DOHH2 (cell line): ENCODE data around the gene NEK10.

Experiments
- H3F3A ChIP-seq: fragments of 200-600 bp; sonication (generic), shearing (Covaris generic); 2 replicates; pipeline ENCODE4 v1.6.0; 2016; ENCODE audit warnings: antibody characterized with exemption, mild to moderate bottlenecking; ENCODE audit not compliant: control insufficient read depth, insufficient read depth
- H3K27ac ChIP-seq: fragments of 200-600 bp; sonication (generic); 2 replicates; pipeline ENCODE4 v1.5.1; 2014; ENCODE audit warnings: low read depth, mild to moderate bottlenecking, low read length, moderate library complexity
- H3K27me3 ChIP-seq: fragments of 200-600 bp; sonication (generic); 2 replicates; pipeline ENCODE4 v1.6.1; 2014; ENCODE audit warnings: mild to moderate bottlenecking, low read length, mixed read lengths; ENCODE audit not compliant: control insufficient read depth
- H3K36me3 ChIP-seq: fragments of 200-600 bp; sonication (generic); 2 replicates; pipeline ENCODE4 v1.6.1; 2014; ENCODE audit warnings: mild to moderate bottlenecking, low read length, moderate library complexity, mixed read lengths; ENCODE audit not compliant: control insufficient read depth
- H3K4me1 ChIP-seq: fragments of 200-600 bp; sonication (generic); 2 replicates; pipeline ENCODE4 v1.6.1; 2014; ENCODE audit warnings: mild to moderate bottlenecking, low read length, mixed read lengths; ENCODE audit not compliant: control insufficient read depth
- H3K4me2 ChIP-seq: fragments of 200-600 bp; sonication (generic); 2 replicates; pipeline ENCODE4 v1.6.0; 2014; ENCODE audit warnings: mild to moderate bottlenecking, low read length, moderate library complexity
- H3K4me3 ChIP-seq: fragments of 200-600 bp; sonication (generic); 2 replicates; pipeline ENCODE4 v1.5.1; 2014; ENCODE audit warnings: mild to moderate bottlenecking, low read length, mixed read lengths
- H3K79me2 ChIP-seq: fragments of 200-600 bp; sonication (generic); 2 replicates; pipeline ENCODE4 v1.6.1; 2014; ENCODE audit warnings: mild to moderate bottlenecking, low read length, mixed read lengths; ENCODE audit not compliant: control insufficient read depth
- H3K9me2 ChIP-seq: fragments of 200-600 bp; sonication (generic); replicated peaks from 2 replicates; pipeline ENCODE4 v1.6.1; 2014; ENCODE audit warnings: mild to moderate bottlenecking, low read length, mixed read lengths; ENCODE audit not compliant: control insufficient read depth
- H3K9me3 ChIP-seq: fragments of 200-600 bp; sonication (generic); 2 replicates; pipeline ENCODE4 v1.6.1; 2014; ENCODE audit warnings: antibody characterized with exemption, low read length, mixed read lengths; ENCODE audit not compliant: control insufficient read depth, insufficient read depth
- H4K20me1 ChIP-seq: fragments of 200-600 bp; sonication (generic); 2 replicates; pipeline ENCODE4 v1.6.0; 2014; ENCODE audit warnings: low read depth, mild to moderate bottlenecking, antibody characterized with exemption, low read length, moderate library complexity; ENCODE audit not compliant: control insufficient read depth, insufficient read depth
- CTCF ChIP-seq: fragments of 200-600 bp; sonication (generic); IDR thresholded peaks from one replicate; pipeline ENCODE4 v1.5.1; 2014; ENCODE audit warnings: antibody characterized with exemption, mild to moderate bottlenecking, low read depth, low read length; ENCODE audit not compliant: poor library complexity, severe bottlenecking
- EZH2phosphoT487 ChIP-seq: fragments of 200-600 bp; sonication (generic); IDR thresholded peaks from 2 replicates; pipeline ENCODE4 v1.6.1; 2017; ENCODE audit warnings: borderline replicate concordance, mild to moderate bottlenecking, antibody characterized with exemption, low read length, moderate library complexity, mixed read lengths

Gene NEK10

GRCh38 chr3:27254896-27255295 lies 114.3 kb downstream of the NEK10 start:
- Histone ChIP-seq H4K20me1 (no peaks in the 10 kb centered on the region), H3K36me3 (no peaks in the 10 kb centered on the region), H3K4me3 (no peak overlapping the region), H3K9me3 (no peaks in the 10 kb centered on the region), H3K4me2 (no peak overlapping the region), H3K4me1 (no peaks in the 10 kb centered on the region), H3K27ac (no peak overlapping the region), H3F3A (no peaks in the 10 kb centered on the region), H3K9me2 (no peaks in the 10 kb centered on the region), H3K79me2 (no peaks in the 10 kb centered on the region), H3K27me3 (peaks cover 3% of the 10 kb centered on the region)
- TF ChIP-seq EZH2phosphoT487 (no peak), CTCF (no peak)

- no peaks in the 10 kb centered on the region for H3F3A ChIP-seq
- H3K4me1 ChIP-seq, result no peaks in the 10 kb centered on the region
- H3K4me2 ChIP-seq, result no peak overlapping the region
- no peaks in the 10 kb centered on the region for H4K20me1 ChIP-seq
- no peaks in the 10 kb centered on the region for H3K9me2 ChIP-seq
- H3K27me3 ChIP-seq, result peaks cover 3% of the 10 kb centered on the region
- no peaks in the 10 kb centered on the region for H3K9me3 ChIP-seq
- no peak overlapping the region for H3K4me3 ChIP-seq
- H3K79me2 ChIP-seq, result no peaks in the 10 kb centered on the region
- H3K36me3 ChIP-seq, result no peaks in the 10 kb centered on the region
- TF ChIP-seq CTCF (peak; percentile 39), EZH2phosphoT487 (no peak)
- H3K27ac ChIP-seq, result no peak overlapping the region
Observed at GRCh38 chr3:27253831-27254230, 115.4 kb downstream of the NEK10 start.

GRCh38 chr3:27253391-27253790 lies 115.8 kb downstream of the NEK10 start:
- no peak for TF ChIP-seq EZH2phosphoT487
- no peak for TF ChIP-seq CTCF

GRCh38 chr3:27252646-27253045 lies 116.5 kb downstream of the NEK10 start:
- H3K27me3 ChIP-seq, result peaks cover 3% of the 10 kb centered on the region
- H4K20me1 ChIP-seq, result no peaks in the 10 kb centered on the region
- H3K9me2 ChIP-seq, result no peaks in the 10 kb centered on the region
- no peaks in the 10 kb centered on the region for H3K4me1 ChIP-seq
- no peaks in the 10 kb centered on the region for H3K9me3 ChIP-seq
- H3K4me2 ChIP-seq, result no peak overlapping the region
- H3K36me3 ChIP-seq, result no peaks in the 10 kb centered on the region
- H3K79me2 ChIP-seq, result no peaks in the 10 kb centered on the region
- H3F3A ChIP-seq, result no peaks in the 10 kb centered on the region
- no peak overlapping the region for H3K27ac ChIP-seq
- TF ChIP-seq EZH2phosphoT487 (no peak), CTCF (no peak)
- no peak overlapping the region for H3K4me3 ChIP-seq

More at GRCh38 chr3:27253391-27253790, 115.8 kb downstream of the NEK10 start:
- Histone ChIP-seq H3K4me2 (no peak overlapping the region), H4K20me1 (no peaks in the 10 kb centered on the region), H3K4me1 (no peaks in the 10 kb centered on the region), H3K9me2 (no peaks in the 10 kb centered on the region), H3K27me3 (peaks cover 3% of the 10 kb centered on the region), H3K4me3 (no peak overlapping the region), H3K9me3 (no peaks in the 10 kb centered on the region), H3K79me2 (no peaks in the 10 kb centered on the region), H3K27ac (no peak overlapping the region), H3F3A (no peaks in the 10 kb centered on the region), H3K36me3 (no peaks in the 10 kb centered on the region)
